SK-N-SH (cell line): ENCODE data around the gene CRIP3.

Source experiments
- CTCF ChIP-seq: fragments of 200-600 bp; sonication (generic); IDR thresholded peaks from 2 replicates; pipeline ENCODE4 v1.6.1; 2017; ENCODE audit warnings: antibody characterized with exemption, mild to moderate bottlenecking, moderate library complexity
- FOXM1 ChIP-seq: IDR thresholded peaks from 2 replicates; pipeline ENCODE4 v1.4.0; 2012; ENCODE audit warnings: low read depth, mild to moderate bottlenecking
- GABPA ChIP-seq: IDR thresholded peaks from 2 replicates; pipeline ENCODE4 v1.4.0; 2012; ENCODE audit warnings: low read depth, mild to moderate bottlenecking
- MAX ChIP-seq: IDR thresholded peaks from 2 replicates; pipeline ENCODE4 v1.4.0; 2012; ENCODE audit warnings: low read depth
- MEF2A ChIP-seq: IDR thresholded peaks from 2 replicates; pipeline ENCODE4 v1.4.0; 2012; ENCODE audit warnings: low read depth, borderline replicate concordance
- POLR2AphosphoS5 ChIP-seq: IDR thresholded peaks from 2 replicates; pipeline ENCODE4 v1.6.1; 2012; ENCODE audit warnings: low read depth, low read length
- RAD21 ChIP-seq: IDR thresholded peaks from 2 replicates; pipeline ENCODE4 v1.6.1; 2012; ENCODE audit warnings: mild to moderate bottlenecking, low read length
- RCOR1 ChIP-seq: fragments of 150-350 bp; IDR thresholded peaks from 2 replicates; pipeline ENCODE4 v1.6.1; 2017; ENCODE audit warnings: antibody characterized with exemption, low read length
- TEAD4 ChIP-seq: IDR thresholded peaks from 2 replicates; pipeline ENCODE4 v1.4.0; 2012; ENCODE audit warnings: mild to moderate bottlenecking, borderline replicate concordance; ENCODE audit not compliant: insufficient read depth
- YY1 ChIP-seq: IDR thresholded peaks from 2 replicates; pipeline ENCODE4 v1.4.0; 2012; ENCODE audit warnings: low read depth, mild to moderate bottlenecking
- TF ChIP-seq, protein P1 (sequence below): IDR thresholded peaks from 2 replicates; pipeline ENCODE4 v1.4.0; 2012; ENCODE audit warnings: low read depth, borderline replicate concordance

- TF ChIP-seq CTCF (no peak), RAD21 (no peak), TEAD4 (no peak), YY1 (no peak), POLR2AphosphoS5 (no peak), FOXM1 (no peak), MEF2A (no peak), MAX (no peak), RCOR1 (no peak), GABPA (no peak)
- TF ChIP-seq, protein P1, sequence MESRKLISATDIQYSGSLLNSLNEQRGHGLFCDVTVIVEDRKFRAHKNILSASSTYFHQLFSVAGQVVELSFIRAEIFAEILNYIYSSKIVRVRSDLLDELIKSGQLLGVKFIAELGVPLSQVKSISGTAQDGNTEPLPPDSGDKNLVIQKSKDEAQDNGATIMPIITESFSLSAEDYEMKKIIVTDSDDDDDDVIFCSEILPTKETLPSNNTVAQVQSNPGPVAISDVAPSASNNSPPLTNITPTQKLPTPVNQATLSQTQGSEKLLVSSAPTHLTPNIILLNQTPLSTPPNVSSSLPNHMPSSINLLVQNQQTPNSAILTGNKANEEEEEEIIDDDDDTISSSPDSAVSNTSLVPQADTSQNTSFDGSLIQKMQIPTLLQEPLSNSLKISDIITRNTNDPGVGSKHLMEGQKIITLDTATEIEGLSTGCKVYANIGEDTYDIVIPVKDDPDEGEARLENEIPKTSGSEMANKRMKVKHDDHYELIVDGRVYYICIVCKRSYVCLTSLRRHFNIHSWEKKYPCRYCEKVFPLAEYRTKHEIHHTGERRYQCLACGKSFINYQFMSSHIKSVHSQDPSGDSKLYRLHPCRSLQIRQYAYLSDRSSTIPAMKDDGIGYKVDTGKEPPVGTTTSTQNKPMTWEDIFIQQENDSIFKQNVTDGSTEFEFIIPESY = no peak
Measured at GRCh38 chr6:43292763-43293318, 15.8 kb downstream of the CRIP3 start.
